H1 (cell line): Measurements from ENCODE around the gene UVRAG. TPM values are rescaled to one million over a fixed set of nuclear protein-coding genes. Genes with fewer than 3 reads are reported as not detected.

Source experiments
- CTCF ChIA-PET: fragments of 300-600 bp; sonication (Branson Sonifier 250); formaldehyde crosslinking; loops from one replicate; lab custom pipeline; 2021; ENCODE audit not compliant: partially characterized antibody; lab: Charles Lee
- POLR2A ChIA-PET: fragments of 300-600 bp; sonication (Branson Sonifier 250); formaldehyde crosslinking; loops from one replicate; lab custom pipeline; 2021; ENCODE audit warnings: inconsistent platforms; ENCODE audit not compliant: partially characterized antibody; lab: Charles Lee
- DNase-seq, 2 experiments: peaks; one replicate each; pipeline versions ENCODE4 v3.0.0 to v3.0.0-alpha.2; 2010 to 2022; ENCODE audit warnings: low spot score in 2 of 2, low read depth in 1 of 2, mixed read lengths in 1 of 2
- FAIRE-seq: peaks from 2 replicates; lab custom pipeline; 2011; peaks lifted over from hg19 to GRCh38; lab: Jason Lieb, UNC
- H2AFZ ChIP-seq: 2 replicates; pipeline ENCODE4 v1.8.1; 2012; ENCODE audit warnings: low read length, inconsistent platforms
- H2AK5ac ChIP-seq: 2 replicates; pipeline ENCODE4 v1.6.1; 2013; ENCODE audit warnings: low read depth, low read length
- H2BK120ac ChIP-seq: replicated peaks from 2 replicates; pipeline ENCODE3; 2013; ENCODE audit warnings: low read depth, low read length, inconsistent platforms
- H2BK12ac ChIP-seq: 2 replicates; pipeline ENCODE4 v1.6.1; 2013; ENCODE audit warnings: low read depth, low read length
- H2BK15ac ChIP-seq: 2 replicates; pipeline ENCODE4 v1.6.1; 2013; ENCODE audit warnings: low read length
- H2BK20ac ChIP-seq: 2 replicates; pipeline ENCODE4 v1.6.1; 2013; ENCODE audit warnings: low read length
- H2BK5ac ChIP-seq: 2 replicates; pipeline ENCODE4 v1.6.1; 2013; ENCODE audit warnings: low read depth, low read length
- H3K14ac ChIP-seq: 2 replicates; pipeline ENCODE4 v1.6.1; 2013; ENCODE audit warnings: inconsistent platforms; ENCODE audit not compliant: insufficient read length
- H3K18ac ChIP-seq: 2 replicates; pipeline ENCODE4 v1.6.1; 2013; ENCODE audit warnings: low read length; ENCODE audit errors: extremely low read depth
- H3K23ac ChIP-seq: 2 replicates; pipeline ENCODE4 v1.6.1; 2013; ENCODE audit warnings: inconsistent platforms; ENCODE audit not compliant: insufficient read length
- H3K23me2 ChIP-seq: 2 replicates; pipeline ENCODE4 v1.6.1; 2013; ENCODE audit warnings: low read depth, low read length
- H3K27ac ChIP-seq: 2 replicates; pipeline ENCODE4 v1.6.1; 2011; ENCODE audit warnings: low read depth, low read length, inconsistent platforms
- H3K27me3 ChIP-seq, 4 experiments: replicated peaks in 1 of 4; 1 replicate in 1 of 4; 2 replicates in 3 of 4; pipeline versions ENCODE4 v1.6.1 to v1.8.1; 2011 to 2013; ENCODE audit warnings: low read length in 3 of 4, mild to moderate bottlenecking in 3 of 4, inconsistent platforms in 2 of 4, mixed read lengths in 2 of 4, moderate library complexity in 1 of 4; ENCODE audit not compliant: control insufficient read depth in 3 of 4, insufficient read depth in 3 of 4; ENCODE audit errors: extremely low read depth in 1 of 4
- H3K36me3 ChIP-seq, 4 experiments: 2 replicates each; pipeline versions ENCODE4 v1.6.1 to v1.8.1; 2011 to 2013; ENCODE audit warnings: mild to moderate bottlenecking in 4 of 4, low read length in 3 of 4, moderate library complexity in 2 of 4, control low read depth in 1 of 4, inconsistent platforms in 1 of 4; ENCODE audit not compliant: insufficient read depth in 4 of 4, control insufficient read depth in 2 of 4
- H3K4ac ChIP-seq: replicated peaks from 2 replicates; pipeline ENCODE3; 2013; ENCODE audit warnings: low read length, low read depth, mixed read lengths, inconsistent platforms; ENCODE audit not compliant: insufficient read length
- H3K4me1 ChIP-seq, 4 experiments: replicated peaks in 1 of 4; 1 replicate in 1 of 4; 2 replicates in 3 of 4; pipeline versions ENCODE4 v1.6.1 to v1.8.1; 2011 to 2013; ENCODE audit warnings: low read length in 3 of 4, inconsistent platforms in 2 of 4, mixed read lengths in 1 of 4; ENCODE audit not compliant: insufficient read depth in 4 of 4, control insufficient read depth in 3 of 4
- H3K4me2 ChIP-seq, 2 experiments: 2 replicates each; pipeline versions ENCODE4 v1.6.1 to v1.8.1; 2011 to 2013; ENCODE audit warnings: low read depth in 2 of 2, low read length in 2 of 2, control low read depth in 1 of 2, inconsistent platforms in 1 of 2, mild to moderate bottlenecking in 1 of 2; ENCODE audit not compliant: insufficient read depth in 1 of 2
- H3K4me3 ChIP-seq, 4 experiments: fragments of 200-600, 300-600 bp in 1 of 4; sonication (generic), shearing (Covaris generic), sonication (Bioruptor Twin) in 1 of 4; 2 replicates each; pipeline versions ENCODE4 v1.5.1 to v1.8.1; 2011 to 2016; ENCODE audit warnings: low read length in 4 of 4, low read depth in 3 of 4, control low read depth in 2 of 4, inconsistent platforms in 2 of 4, mild to moderate bottlenecking in 2 of 4, mixed read lengths in 1 of 4, moderate library complexity in 1 of 4; ENCODE audit not compliant: insufficient read depth in 2 of 4; ENCODE audit errors: extremely low read depth in 1 of 4
- H3K56ac ChIP-seq: replicated peaks from 2 replicates; pipeline ENCODE3; 2013; ENCODE audit warnings: low read depth, mild to moderate bottlenecking, mixed read lengths, low read length, inconsistent platforms; ENCODE audit not compliant: insufficient read length
- H3K79me1 ChIP-seq: 2 replicates; pipeline ENCODE4 v1.6.1; 2013; ENCODE audit warnings: low read depth, low read length, control low read depth
- H3K79me2 ChIP-seq, 2 experiments: 2 replicates each; pipeline versions ENCODE4 v1.6.1 to v1.8.1; 2012 to 2013; ENCODE audit warnings: low read length in 2 of 2, mild to moderate bottlenecking in 2 of 2, inconsistent platforms in 1 of 2; ENCODE audit not compliant: insufficient read depth in 2 of 2, control insufficient read depth in 1 of 2
- H3K9ac ChIP-seq, 4 experiments: replicated peaks in 1 of 4; 1 replicate in 1 of 4; 2 replicates in 3 of 4; pipeline versions ENCODE4 v1.6.1 to v1.8.1; 2011 to 2013; ENCODE audit warnings: low read depth in 3 of 4, low read length in 3 of 4, control low read depth in 2 of 4, mild to moderate bottlenecking in 2 of 4, moderate library complexity in 2 of 4, inconsistent platforms in 1 of 4; ENCODE audit errors: extremely low read depth in 1 of 4
- H3K9me3 ChIP-seq, 2 experiments: 2 replicates each; pipeline versions ENCODE4 v1.6.1 to v1.8.1; 2012 to 2013; ENCODE audit warnings: mild to moderate bottlenecking in 2 of 2, moderate library complexity in 2 of 2, control low read depth in 1 of 2, inconsistent platforms in 1 of 2, low read depth in 1 of 2, low read length in 1 of 2, mixed read lengths in 1 of 2; ENCODE audit not compliant: insufficient read depth in 2 of 2
- H4K20me1 ChIP-seq, 2 experiments: replicated peaks in 1 of 2; 2 replicates each; pipeline versions ENCODE3 to v1.8.1; 2011 to 2013; ENCODE audit warnings: inconsistent platforms in 2 of 2, low read length in 2 of 2, mild to moderate bottlenecking in 1 of 2; ENCODE audit not compliant: insufficient read depth in 2 of 2, control insufficient read depth in 1 of 2
- H4K5ac ChIP-seq: 2 replicates; pipeline ENCODE4 v1.6.1; 2013; ENCODE audit warnings: low read length, low read depth, mixed read lengths, inconsistent platforms; ENCODE audit not compliant: insufficient read length
- H4K8ac ChIP-seq: 2 replicates; pipeline ENCODE4 v1.8.0; 2013; ENCODE audit warnings: mild to moderate bottlenecking, moderate library complexity, low read length, inconsistent platforms; ENCODE audit not compliant: insufficient read depth; ENCODE audit errors: extremely low read depth
- H4K91ac ChIP-seq: replicated peaks from 2 replicates; pipeline ENCODE3; 2013; ENCODE audit warnings: low read length, mixed read lengths, inconsistent platforms; ENCODE audit not compliant: insufficient read length
- BCL11A ChIP-seq, 2 experiments: IDR thresholded peaks; one replicate each; pipeline ENCODE4 v1.6.1; 2011; ENCODE audit warnings: low read depth in 2 of 2, low read length in 2 of 2, mild to moderate bottlenecking in 2 of 2
- EP300 ChIP-seq, 2 experiments: IDR thresholded peaks; 1 replicate in 1 of 2; 2 replicates in 1 of 2; pipeline ENCODE4 v1.6.1; 2011 to 2012; ENCODE audit warnings: low read depth in 2 of 2, low read length in 2 of 2, mild to moderate bottlenecking in 2 of 2, borderline replicate concordance in 1 of 2, inconsistent platforms in 1 of 2, moderate library complexity in 1 of 2
- GABPA ChIP-seq: IDR thresholded peaks from 2 replicates; pipeline ENCODE4 v1.6.1; 2011; ENCODE audit warnings: mild to moderate bottlenecking, low read length, moderate library complexity, borderline replicate concordance; ENCODE audit not compliant: insufficient read depth
- NANOG ChIP-seq: IDR thresholded peaks from 2 replicates; pipeline ENCODE4 v1.6.1; 2011; ENCODE audit warnings: low read length, low read depth, mild to moderate bottlenecking, inconsistent platforms; ENCODE audit not compliant: insufficient read depth, poor library complexity, severe bottlenecking
- NRF1 ChIP-seq: IDR thresholded peaks from 2 replicates; pipeline ENCODE4 v1.6.1; 2011; ENCODE audit warnings: mild to moderate bottlenecking, low read depth, low read length, improper control_type of control experiment
- RBBP5 ChIP-seq: IDR thresholded peaks from 2 replicates; pipeline ENCODE4 v1.7.1; 2012; ENCODE audit warnings: low read depth, mild to moderate bottlenecking, inconsistent platforms, low read length, moderate library complexity, borderline replicate concordance
- SIN3A ChIP-seq, 2 experiments: IDR thresholded peaks in 1 of 2; conservative IDR thresholded peaks in 1 of 2; 2 replicates each; pipeline ENCODE4 v1.6.1; 2011 to 2012; ENCODE audit warnings: low read length in 2 of 2, improper control_type of control experiment in 1 of 2, low read depth in 1 of 2, mild to moderate bottlenecking in 1 of 2
- SUZ12 ChIP-seq: fragments of 200-600 bp; sonication (generic); IDR thresholded peaks from 2 replicates; pipeline ENCODE4 v1.6.1; 2012; ENCODE audit warnings: mild to moderate bottlenecking, inconsistent platforms, low read length, moderate library complexity, mixed read lengths
- USF2 ChIP-seq: IDR thresholded peaks from 2 replicates; pipeline ENCODE4 v1.6.1; 2011; ENCODE audit warnings: low read length, improper control_type of control experiment
- YY1 ChIP-seq: IDR thresholded peaks from 2 replicates; pipeline ENCODE4 v1.6.1; 2011; ENCODE audit warnings: low read depth, mild to moderate bottlenecking, low read length
- WGBS, 2 experiments: shearing (Covaris generic) in 1 of 2; methylation state at CpG; one replicate each; pipeline versions ENCODE4 v1.1.6 to v1.1.7; 2013 to 2015; ENCODE audit warnings: low lambda C conversion rate in 2 of 2, mixed read lengths in 2 of 2, inconsistent platforms in 1 of 2, low coverage in 1 of 2, missing lambda C conversion rate in 1 of 2; ENCODE audit not compliant: insufficient replicate concordance in 2 of 2, insufficient coverage in 1 of 2, insufficient read length in 1 of 2; ENCODE audit errors: extremely low coverage in 1 of 2, missing lambda C conversion rate in 1 of 2; 5-methylcytosine and 5-hydroxymethylcytosine counted together
- polyA plus RNA-seq, 7 experiments: library from polyadenylated mRNA; depleted of rRNA in 3 of 7; stranded (reverse) in 5 of 7; unstranded in 2 of 7; fragments of >200 nt in 5 of 7; fragments of 200-250 nt in 2 of 7; gene quantifications; 1 replicate in 5 of 7; 2 replicates in 1 of 7; 4 replicates in 1 of 7; pipeline versions ENCODE4 v1.2.1 to v1.2.3, GENCODE V29; 2011 to 2013; ENCODE audit warnings: missing spikeins in 2 of 7, mixed read lengths in 2 of 7
- total RNA-seq: library from RNA; stranded (reverse); fragmentation: NEBNext Ultra II Directional; extraction: Animal tissue kit (Norgen Biotek cat#: 25700); gene quantifications from 2 replicates; pipeline ENCODE4 v1.2.1, GENCODE V29; 2021
- TF ChIP-seq, protein P1 (sequence below): IDR thresholded peaks from 2 replicates; pipeline ENCODE4 v1.6.1; 2012; ENCODE audit warnings: inconsistent platforms

UVRAG gene
- total and polyA plus RNA-seq, 2 of the 8 experiments (the other 6 are each of a cell fraction or from before 2014, with no cell fraction given): 5.5 to 14.7 TPM

- no peak overlapping the region for H2AK5ac ChIP-seq
- no peak overlapping the region for H2BK20ac ChIP-seq
- H3K23ac ChIP-seq: no peak overlapping the region
- H3K79me1 ChIP-seq: no peaks in the 10 kb centered on the region
- no peak overlapping the region for H4K91ac ChIP-seq
- H3K4ac ChIP-seq: no peak overlapping the region
- DNase-seq (no peak), FAIRE-seq (no peak)
- no peaks in the 10 kb centered on the region; a peak in 1 of 8 replicates for H3K36me3 ChIP-seq
- H3K27me3 ChIP-seq: no peaks in the 10 kb centered on the region
- no peak overlapping the region for H2BK120ac ChIP-seq
- no peak overlapping the region for H3K9ac ChIP-seq
- no peaks in the 10 kb centered on the region for H3K9me3 ChIP-seq
- no peak overlapping the region for H4K5ac ChIP-seq
- no peak overlapping the region for H2BK5ac ChIP-seq
- H2AFZ ChIP-seq: no peak overlapping the region
- ChIA-PET POLR2A (interaction anchor here (0.6 kb wide), 1 partner anchor 40 kb away, joined by 3 read pairs; no protein-coding TSS in a partner anchor), CTCF (interaction anchor here (0.7 to 2.0 kb wide), 12 partner anchors 9 to 854 kb away, joined by 3 to 9 read pairs (median 4); no protein-coding TSS in a partner anchor)
- no peak overlapping the region for H3K4me2 ChIP-seq
- no peak overlapping the region for H3K4me3 ChIP-seq
- WGBS, 2 experiments: 82% methylated on average over 13 of the region's 15 CpGs; no CpG with 5 or more reads in 1 of the 2 experiments
- no peak overlapping the region for H4K8ac ChIP-seq
- no peak overlapping the region for H2BK12ac ChIP-seq
- H3K56ac ChIP-seq: no peak overlapping the region
- no peak overlapping the region for H3K18ac ChIP-seq
- H3K4me1 ChIP-seq: peaks cover 0 to 6% (median 0%) of the 10 kb centered on the region in 4 experiments; a peak in 2 of 7 replicates
- no peaks in the 10 kb centered on the region for H3K79me2 ChIP-seq
- no peaks in the 10 kb centered on the region for H4K20me1 ChIP-seq
- no peak overlapping the region for H2BK15ac ChIP-seq
- H3K27ac ChIP-seq: no peak overlapping the region
- H3K14ac ChIP-seq: no peak overlapping the region
- no peaks in the 10 kb centered on the region for H3K23me2 ChIP-seq
- TF ChIP-seq USF2 (no peak), RBBP5 (no peak), GABPA (no peak), NANOG (no peak), EP300 (IDR thresholded peaks at IDR 0.05; ENCODE audit: borderline replicate concordance in 1 of 2, low read depth in 2 of 2, low read length in 2 of 2) (no peak), YY1 (no peak), NRF1 (no peak), BCL11A (IDR thresholded peaks at IDR 0.05; ENCODE audit: low read depth in 2 of 2, low read length in 2 of 2) (no peak), SUZ12 (no peak), SIN3A (conservative IDR thresholded peaks at IDR 0.05 in 1 of 2, IDR thresholded peaks at IDR 0.05 in 1 of 2; ENCODE audit: low read depth in 1 of 2, low read length in 2 of 2) (no peak)
- TF ChIP-seq, protein P1, sequence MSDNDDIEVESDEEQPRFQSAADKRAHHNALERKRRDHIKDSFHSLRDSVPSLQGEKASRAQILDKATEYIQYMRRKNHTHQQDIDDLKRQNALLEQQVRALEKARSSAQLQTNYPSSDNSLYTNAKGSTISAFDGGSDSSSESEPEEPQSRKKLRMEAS: no peak
Observed at GRCh38 chr11:76185931-76186401, 371.0 kb downstream of the UVRAG start.
